ENCODE measurements around the gene CUX1.
"Not testable (repeated sequence)": the region's sequence is repeated elsewhere in the genome, so short reads cannot be mapped to it uniquely, and the experiment has no call there.

Gene CUX1

DNA sequence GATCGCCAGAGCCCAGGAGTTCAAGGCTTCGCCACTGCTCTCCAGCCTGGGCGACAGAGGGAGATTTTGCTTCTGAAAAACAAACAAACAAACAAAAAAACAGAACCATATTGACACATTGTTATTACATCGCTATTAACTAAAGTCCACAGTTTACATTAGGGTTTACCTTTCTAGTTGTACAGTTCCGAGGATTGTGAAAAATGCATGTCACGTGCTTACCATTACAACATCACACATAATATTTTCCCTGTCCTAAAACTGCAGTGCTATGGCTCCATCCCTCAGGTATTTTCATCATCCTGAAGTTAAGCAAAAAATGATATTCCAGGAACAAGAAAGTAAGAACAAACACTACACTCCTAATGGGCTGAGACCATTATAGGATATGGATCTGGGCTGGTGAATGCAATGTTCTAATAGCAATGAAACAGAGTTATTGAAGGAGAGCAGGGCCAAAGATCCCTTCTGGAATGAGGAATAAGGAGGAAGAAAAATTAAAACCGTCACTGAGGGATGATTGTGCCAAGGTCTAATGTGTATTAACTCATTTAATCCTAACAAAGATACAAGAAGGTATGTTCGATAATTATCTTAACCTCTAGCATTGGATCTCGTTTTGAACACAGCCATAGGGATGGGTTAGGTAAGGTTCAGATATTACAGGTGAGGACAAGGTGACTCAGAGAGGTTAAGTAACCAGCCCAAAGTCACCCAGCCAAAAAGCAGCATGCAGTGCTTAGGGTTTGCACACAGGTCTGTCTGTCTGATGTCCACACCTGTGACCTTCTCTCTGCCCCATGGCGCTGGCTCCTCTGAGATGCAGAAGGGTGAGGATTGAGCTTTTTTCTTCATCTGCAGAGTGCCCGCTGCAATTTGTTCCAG lies 14.0 kb upstream of the CUX1 start:
- DNase-seq (ENCODE audit: low spot score), result no peak

- DNase-seq (ENCODE audit: low spot score), result peak; percentile 50
Observed at GRCh38 chr7:101804088-101804963, 13.1 kb upstream of the CUX1 start.

DNA sequence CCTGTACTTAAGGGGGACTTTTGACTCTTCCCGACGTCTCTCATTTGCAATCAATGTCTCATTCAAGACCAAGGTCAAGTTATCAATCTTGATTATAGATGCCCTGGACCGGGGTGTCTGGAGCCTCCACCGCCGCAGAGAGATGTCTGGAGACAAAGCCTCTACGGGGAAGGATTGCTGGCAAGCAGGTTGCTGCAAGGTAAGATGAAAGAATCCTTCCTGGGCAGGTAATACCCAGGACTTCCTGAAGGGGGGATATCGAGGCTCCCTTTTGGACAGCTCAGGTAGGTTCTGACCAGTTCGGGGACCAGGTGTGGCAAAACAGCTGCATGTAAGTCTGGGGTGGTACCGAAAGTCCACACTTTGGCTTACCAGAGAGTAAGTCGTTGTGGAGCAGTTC lies 12.5 kb upstream of the CUX1 start:
- DNase-seq (ENCODE audit: low spot score), result no peak

DNA sequence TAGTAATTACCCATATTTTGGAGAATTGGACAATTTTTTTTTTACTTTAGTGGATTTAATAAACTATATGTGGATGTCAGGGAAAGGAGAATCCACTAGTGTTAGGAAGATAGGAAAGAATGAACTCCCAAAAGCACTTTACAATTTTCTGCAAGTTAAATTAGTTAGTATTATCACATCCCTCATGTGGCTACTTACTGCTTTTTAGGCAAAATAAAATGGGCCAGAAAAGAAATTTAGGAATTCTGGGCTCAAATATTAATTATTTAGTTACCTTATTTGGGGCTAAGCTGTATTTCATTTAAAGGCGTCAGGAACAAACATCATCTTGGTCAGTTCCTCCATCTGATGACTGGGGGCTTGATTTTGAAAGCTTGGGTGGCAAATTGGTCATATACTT lies 4.8 kb upstream of the CUX1 start:
- DNase-seq (ENCODE audit: low spot score), result no peak

DNA sequence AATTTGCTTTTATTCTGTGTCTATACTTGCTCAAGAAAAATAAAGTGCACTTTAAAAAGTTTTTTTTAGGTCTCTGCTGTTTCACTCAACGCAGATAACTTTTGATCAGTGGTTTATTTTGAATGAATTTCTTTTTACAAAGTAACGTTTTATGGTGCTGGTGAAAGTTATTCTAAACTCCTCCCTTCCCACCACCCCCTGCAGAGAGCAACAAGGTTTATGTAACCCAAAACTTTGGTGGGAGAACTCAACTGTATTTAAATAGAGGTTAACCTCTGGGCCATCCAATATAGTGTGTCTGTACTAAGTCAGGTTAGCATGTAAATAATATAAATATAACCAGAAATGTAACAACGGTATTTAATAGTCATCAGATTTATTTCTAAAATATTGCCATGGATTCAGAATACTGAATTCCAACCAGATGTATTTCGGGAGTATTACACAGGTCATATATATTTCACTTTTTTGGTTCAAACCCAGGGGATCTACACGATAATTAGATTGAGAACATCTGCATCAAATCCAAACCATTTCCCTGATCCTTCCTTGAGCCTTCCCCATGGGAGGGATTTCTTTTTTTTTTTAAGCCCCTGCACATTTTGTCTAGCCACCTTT lies 3.9 kb upstream of the CUX1 start:
- DNase-seq (ENCODE audit: low spot score), result no peak

DNA sequence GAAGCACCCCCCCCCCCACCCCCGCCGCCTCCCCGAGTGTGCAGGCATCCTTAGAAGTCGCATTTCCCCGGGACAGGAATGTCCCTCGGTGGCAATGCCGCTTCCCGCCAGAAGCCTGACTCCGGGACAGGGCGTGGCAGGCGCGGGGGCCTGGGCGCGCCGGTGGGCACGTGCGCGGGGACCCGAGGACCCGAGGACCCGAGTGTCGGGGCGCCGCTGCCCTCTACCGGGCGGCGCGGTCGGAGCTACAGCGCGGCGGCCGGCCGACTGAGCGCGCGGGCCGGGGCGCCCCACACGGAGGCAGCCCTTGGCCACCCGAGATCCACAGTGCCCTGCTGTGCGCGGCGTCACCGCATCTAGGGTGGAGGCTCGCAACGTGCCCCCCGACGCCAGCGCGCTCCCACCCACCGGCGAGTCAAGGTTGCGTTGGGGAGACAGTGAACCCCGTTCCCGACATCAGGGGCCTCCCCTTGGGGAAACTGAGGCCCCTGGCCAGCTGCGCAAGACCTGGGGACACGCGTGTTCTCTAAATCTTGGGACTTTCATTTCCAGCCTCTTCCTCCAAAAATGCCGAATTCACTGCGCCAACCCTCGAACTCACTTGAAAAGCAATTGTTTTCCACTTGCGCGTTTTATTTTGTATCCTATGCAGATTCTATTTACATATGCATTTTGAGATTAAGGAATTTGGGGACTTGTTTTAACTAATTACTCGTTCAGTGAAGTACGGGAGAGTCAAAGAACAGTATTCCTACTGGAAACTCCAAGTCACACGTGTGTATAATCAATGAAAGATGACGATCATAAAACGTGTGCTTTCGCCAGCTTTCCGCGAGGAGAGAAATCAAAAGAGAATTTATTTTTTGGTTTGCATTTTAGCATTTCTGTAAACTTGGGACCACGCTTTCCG lies 3.1 kb upstream of the CUX1 start:
- peak; percentile 36 for DNase-seq (ENCODE audit: low spot score)

DNA sequence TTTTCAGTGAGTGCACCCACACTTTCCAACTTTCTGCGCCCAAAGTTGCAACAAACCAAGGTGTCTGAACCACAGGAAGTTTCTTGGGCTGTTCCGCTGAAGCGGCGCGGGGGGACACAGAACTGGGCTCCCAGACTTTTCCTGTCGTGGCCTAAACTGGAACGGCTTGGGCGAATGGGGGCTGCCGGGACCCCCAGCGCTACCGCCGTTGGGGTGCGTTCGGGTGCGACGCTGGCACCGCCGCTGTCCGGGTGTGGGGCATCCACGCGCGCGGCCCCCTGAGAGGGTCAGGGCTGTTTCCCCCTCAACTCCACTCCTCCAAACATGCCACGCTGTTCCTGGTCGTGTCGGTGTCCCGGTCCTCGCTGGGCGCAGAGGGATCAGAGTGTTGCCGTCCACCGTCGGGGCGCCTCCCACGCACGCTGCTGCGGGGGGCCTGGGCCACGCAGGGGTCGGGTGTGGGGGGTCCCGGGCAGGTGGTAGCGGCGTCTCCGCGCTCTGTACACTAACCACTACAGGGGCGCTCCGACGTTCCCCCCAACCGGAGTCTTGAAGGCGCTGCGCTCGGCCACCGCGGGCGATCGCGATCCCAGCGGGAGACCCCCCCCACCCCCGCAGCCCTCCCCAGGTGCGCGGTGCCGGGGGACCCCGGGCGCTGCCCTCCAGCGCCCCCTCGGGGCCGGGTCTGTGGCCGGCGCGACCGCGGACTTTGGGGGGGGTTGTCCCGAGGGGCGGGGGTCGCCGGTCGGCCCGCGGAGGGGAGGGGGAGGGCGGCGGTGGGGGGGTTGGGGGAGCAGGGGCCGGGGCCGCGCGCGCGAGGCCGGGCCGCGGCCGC lies 2.2 kb upstream of the CUX1 start:
- DNase-seq (ENCODE audit: low spot score), result peak; percentile 44

DNA sequence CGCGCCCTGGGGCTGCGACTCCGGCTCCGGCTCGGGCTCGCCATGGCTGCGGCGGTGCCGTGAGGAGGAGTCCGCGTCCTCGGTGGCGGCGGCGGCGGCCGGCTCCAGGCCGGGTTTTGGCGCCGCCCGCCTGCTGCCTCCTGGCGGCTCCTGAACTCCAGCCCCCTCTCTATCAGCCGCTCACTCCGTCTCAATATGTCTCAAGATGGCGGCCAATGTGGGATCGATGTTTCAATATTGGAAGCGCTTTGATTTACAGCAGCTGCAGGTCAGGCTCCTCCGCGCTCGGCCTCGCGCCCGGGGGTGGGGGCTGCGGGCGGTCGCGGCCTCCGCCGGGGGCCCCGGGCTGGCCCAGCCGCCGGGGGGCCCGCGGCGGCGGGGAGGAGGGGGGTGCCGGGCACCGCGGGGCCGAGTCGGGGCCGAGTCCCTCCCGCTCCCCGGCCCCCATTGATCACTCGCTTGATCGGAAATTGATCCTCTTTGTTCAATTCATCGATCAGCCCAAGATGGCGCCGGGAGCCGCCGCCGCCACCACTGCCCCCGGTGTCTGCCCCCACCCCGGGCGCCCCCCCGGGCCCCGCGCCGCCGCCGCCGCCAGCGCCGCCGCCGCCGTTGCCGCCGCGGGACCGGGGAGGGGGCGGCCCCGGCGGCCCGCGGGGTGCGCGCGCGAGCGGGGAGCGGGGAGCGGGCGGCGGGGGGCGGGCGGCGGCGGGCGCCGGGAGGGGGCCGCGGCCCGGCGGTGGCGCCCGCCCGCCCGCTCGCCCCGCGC lies 1.4 kb upstream of the CUX1 start:
- DNase-seq (ENCODE audit: low spot score), result peak; percentile 60

DNA sequence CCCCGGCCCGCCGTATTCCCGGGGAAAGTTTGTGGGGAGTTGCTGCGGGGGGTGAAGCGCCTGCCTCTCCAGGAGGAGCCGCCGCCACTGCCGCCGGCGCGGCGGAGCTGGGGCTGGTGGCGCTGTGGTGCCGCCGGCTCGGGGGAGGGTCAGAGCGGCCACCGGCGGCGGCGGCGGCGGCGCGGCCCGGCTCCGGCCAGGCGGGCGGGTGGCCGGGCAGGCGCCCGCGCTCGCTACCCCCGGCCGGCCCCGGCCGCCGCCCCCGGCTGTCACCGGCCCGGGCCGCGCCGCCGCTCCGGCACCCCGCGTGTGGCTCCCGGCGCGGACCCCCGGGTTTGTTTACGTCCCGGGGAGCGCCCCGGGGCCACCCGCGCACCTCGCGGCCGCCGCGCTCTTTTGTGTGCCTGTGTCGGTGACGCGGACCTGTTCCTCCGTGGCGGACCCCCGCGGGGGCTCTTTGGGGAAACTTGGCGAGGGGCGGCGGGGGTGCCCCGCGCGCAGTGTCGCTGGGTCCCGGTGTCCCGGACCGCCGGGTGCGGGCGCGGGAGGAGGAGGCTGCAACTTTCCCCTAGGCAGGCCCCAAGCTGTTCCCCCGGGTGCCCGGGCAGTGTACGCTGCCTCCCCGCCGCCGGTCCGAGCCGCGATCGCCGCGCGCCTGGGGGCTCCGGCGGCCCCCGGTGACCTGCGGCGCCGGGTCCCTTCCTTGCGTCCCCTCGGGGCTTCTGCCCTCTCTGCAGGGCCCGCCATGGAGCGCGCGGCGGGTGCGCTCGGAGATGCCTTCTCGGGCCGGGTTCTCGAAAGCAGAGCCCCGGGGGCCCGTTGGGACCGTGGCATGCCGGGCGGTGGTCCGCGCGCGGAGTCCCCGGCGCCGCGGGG lies 593 bp upstream of the CUX1 start:
- no peak for DNase-seq (ENCODE audit: low spot score)

DNA sequence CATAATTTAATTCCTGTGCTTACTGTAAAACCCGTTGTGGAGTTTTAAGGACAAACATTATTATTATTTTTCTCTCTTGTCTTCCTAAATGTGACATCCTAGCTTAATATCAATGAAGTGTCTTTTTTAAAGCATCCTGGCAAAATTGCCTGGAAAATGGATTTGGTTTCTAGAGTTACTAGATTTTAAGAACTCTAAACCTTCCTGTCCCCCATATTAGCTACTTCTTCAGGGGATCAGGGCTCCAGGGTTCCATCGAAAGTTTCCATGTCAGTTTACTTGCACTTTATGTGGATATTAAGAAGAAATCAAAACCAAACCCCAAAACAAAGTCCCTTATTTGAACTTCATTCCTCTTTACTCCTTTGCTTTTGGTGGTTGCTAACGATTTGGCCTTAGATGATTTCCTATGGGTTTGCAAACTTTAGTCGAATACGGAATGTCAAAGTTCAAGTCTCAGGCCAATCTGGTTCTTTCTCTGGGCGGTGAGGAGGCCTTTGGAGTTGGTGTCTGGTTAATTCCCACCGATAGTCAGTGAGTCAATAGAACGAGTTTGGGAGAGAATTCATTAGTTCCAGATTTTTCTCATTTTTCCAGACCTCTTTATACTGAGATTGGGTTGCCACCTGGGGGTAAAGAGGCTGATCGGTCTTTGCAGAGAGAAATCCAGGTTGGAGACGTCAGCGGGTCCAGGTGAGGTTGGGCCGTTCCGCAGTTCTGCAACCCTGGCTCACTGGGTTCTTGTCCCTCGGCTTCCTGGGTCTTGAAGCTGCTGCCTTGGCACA lies 1.1 kb downstream of the CUX1 start:
- DNase-seq (ENCODE audit: low spot score), result no peak

- DNase-seq (ENCODE audit: low spot score), result no peak
Observed at GRCh38 chr7:101819183-101819582, 1.8 kb downstream of the CUX1 start.

DNA sequence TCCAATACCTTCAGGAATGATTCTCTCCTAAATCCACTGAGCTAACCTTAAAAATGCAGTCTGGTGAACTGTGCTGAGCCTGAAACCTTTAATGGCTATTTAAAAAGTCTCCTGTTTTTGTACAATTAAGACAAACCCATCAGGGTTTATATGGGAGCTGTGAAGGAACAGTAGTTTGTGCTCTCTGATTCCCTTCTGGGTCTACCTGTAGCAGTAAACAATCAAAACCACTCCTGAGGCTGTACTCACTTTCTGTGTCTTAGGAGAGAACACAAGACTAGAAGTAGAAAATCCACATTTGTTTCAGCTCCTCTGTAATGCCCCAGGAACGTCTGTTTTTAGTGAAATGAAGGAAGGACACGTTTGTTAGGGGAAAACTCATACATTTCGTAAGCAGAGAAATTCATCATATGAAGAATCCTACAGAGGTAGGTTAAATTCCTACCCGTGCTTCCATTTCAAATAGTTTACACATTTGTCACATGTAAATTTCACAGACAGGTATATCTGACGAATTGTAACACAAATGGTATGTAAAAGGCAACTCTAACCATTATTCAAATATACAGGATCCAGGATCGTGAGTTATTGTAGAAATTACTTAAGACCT lies 2.6 kb downstream of the CUX1 start:
- no peak for DNase-seq (ENCODE audit: low spot score)

- no peak for DNase-seq (ENCODE audit: low spot score)
Observed at GRCh38 chr7:101820703-101821102, 3.3 kb downstream of the CUX1 start.

GRCh38 chr7:101822632-101823031 lies 5.2 kb downstream of the CUX1 start:
- DNase-seq (ENCODE audit: low spot score), result not testable (repeated sequence)

DNA sequence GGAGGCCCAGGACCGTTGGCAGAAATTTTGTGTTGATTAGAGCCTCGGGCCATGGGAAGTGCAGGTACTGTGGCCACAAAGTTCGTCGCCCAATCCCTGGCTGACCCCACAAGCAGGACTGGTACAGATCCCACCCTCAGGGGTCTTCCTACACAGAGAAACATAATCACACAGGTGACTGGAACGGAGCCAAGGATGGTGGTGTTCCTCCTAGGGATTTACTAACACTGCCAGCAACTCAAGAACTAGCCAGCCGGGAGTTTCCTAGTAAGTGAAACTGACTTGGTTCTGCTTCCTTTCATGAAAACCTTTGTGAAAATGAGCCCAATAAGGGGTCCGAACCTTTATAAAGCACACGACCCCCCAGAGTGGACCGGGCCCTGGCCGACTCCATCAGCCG lies 5.7 kb downstream of the CUX1 start:
- DNase-seq (ENCODE audit: low spot score), result no peak

DNA sequence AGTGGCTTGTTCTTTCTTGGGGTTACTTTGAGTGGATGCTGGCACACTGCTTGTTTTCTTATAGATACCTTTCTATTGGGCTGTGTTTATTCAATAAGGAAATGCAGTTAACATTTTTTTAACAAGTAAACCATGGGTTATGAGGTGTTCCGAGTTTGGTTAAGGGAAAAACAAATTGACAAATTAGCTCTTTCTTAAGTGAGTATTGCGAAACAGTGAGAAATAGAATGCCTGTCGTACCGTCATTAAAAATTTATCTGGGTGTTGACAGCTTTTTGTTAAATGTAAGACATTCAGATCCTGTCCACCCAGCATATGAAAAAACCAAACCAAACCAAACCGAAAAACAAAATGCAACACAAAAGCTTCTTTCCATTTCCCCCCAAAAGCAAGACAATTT lies 6.2 kb downstream of the CUX1 start:
- DNase-seq (ENCODE audit: low spot score), result no peak

DNA sequence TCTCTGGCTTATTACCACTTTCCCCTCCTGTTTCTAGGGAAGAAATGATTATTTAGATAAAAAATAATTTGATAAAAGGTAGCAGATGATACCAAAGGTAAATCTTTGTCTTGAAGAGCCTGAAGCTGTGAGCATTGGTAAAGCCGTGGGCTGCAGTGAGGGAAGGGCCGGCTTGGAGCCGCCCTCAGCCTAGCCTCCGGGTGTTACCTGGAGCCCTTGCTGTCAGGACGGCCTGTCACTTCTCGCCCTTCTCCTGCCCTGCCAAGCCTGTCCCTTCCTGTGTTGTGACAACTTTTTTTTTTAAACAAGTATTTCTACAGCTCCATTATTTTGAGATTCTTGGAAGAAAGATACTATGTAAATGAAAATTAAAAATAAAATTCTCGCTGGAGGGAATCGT lies 7.0 kb downstream of the CUX1 start:
- DNase-seq (ENCODE audit: low spot score), result no peak
